Activated CD4-positive, alpha-beta T cell treated with anti-CD3 and anti-CD28 coated beads for 4 hours (primary cell): ENCODE data around the gene RBMS3.
"Not testable (repeated sequence)": the region's sequence is repeated elsewhere in the genome, so short reads cannot be mapped to it uniquely, and the experiment has no call there.

Source experiments
- DNase-seq, 2 donors: peaks; one replicate each; pipeline ENCODE4 v3.0.0-alpha.2; 2020

Gene RBMS3

DNA sequence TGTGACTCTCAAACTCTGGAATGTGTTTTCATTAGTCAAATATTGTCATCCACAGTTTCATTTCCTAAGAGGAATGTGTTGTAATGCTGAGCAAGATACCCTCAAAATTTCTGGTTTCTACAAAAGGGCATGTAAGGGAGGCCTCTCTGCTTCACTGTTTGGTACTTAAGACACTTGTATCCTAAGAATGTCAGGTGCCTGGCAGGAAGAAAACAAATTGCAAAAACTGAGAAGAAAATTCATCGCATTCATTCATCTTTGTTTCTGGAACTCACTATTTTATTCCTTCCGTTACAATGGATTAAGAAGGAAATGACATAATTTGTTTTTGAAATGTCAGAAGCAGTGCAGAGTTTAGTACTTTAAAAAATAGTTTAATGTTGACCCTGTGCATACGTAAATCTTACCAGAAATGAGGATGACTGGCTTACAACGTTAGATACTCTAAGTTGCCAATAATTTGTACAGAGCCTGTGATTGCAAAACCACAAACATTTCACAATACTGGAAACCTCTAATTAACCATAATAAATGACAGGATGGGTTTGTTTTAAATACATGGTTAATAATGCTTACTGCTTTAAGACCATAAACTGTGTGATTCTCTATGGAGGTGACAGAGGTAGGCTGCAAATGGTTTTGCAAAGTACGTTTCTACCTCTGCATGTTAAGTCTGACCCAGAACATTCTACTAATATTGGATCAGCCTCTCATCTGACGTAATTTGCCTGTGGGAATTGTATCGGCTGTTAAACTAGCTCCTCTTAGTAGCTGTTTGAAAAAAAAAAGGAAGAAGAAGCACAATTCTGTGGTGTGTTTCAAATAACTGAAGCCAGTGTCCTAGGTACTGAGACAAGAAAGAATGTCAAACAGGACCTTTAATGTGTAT is 477.8 kb downstream of the RBMS3 start:
- no peak for DNase-seq

DNA sequence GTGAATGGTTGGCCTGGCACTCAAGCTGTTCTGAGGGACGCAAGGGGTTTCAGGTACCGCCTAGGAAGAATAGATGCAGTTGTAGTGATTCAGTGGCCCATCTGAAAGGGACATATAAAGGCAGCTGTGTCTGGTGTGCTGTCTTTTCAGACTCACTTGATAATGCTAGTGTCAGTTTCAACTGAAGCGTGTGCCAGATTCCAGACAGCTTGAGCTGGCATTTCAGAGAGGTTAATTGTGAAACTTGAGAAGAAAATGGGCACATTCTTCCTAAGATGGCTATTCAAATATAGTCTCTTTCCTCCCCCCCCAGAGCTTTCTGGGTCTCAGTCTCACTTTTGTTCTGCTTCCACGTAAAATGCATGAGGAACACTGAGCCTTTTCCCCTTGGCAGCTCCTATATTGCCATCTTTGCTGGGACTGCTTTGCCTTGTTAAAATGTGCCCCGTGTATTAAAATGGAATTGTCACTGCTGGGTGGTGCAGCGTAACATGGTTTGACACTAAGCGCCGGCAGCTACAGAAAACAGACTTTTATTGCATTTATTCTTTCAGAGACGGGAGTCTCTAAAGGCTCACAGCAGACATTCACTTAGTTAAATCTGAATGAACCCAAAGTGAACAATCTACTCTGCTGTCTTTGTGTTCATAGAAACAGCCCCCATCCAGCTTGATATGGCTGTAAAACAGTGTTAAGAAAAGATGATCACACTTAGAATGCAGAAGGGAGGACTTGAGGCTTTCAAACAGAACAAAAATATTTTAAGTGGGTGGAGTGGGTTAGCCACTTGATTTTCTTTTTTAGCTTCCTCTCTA is 478.7 kb downstream of the RBMS3 start:
- no peak for DNase-seq

DNA sequence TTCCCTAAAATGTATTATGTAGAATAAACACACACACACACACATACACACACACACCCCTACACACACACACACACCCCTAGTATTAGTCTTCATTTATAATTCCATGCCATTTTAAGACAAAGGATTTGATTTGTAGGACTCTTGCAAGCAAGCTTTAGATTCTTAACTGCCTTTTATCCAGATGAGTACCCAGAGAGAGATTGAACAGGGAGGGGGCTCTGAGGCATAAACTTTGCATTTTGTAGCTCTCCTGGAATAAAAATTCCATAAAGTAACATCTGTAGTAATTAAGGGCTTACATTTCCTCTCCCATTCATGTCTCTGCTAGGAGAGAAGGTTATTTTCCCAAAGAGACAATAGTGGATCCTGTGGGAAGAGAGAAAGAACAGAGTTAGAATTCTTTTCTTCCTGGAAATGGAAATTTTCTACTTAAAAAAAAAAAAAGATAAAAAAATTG is 479.4 kb downstream of the RBMS3 start:
- no peak for DNase-seq

DNA sequence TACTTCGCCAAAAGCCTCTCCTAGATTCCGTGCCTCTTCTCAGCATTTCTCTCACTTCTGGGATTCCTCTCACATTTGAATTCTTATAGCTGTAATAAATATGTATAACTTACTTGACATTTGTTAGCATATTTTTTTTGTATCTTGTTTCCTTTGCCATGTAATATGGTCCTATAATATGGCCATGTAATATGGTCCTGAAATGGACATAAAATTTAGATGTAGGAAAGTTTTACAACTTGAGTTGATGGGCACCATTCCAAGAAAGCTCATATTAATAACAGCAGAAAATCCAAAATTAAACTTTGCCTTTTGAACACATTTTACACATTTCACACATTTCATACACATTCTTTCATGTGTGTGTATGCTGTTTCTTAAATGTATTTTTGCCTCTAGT is 480.6 kb downstream of the RBMS3 start:
- DNase-seq: no peak

DNA sequence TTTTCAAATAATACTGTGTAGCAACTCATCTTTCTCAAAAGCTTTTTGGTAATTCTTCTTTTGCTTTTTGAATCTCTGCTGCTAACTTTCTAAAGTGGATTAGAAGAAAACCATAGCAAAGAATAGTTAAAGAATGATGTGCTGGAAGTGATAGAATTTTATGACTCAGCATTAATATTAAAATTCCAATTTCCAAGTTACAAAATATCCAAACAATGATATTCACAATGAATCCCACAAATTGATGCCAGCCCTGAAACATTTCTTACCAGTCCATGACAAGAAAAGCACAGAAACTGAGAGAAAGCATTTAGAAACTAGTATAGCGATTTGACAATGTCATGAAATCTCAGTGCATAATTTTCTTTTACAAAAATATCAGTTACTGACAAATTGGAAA is 482.2 kb downstream of the RBMS3 start:
- no peak for DNase-seq

DNA sequence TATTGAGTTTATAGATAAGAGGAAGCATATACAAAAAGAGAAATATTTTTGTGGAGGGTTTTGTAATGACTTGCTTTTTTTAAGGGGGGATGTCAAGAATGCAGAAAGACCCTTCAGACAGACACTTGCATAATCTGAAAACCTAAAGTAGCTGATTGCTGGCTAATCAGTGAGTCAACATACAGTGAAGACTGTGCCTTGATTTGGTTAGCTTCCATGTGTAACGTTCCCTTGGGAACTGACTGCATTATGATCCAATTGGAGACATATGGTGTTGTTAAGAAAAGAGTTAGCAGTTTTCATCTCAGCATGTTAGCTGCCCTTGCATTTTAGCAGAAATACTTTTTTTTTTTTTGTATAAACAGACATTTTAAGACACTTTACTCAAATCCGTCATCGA is 483.2 kb downstream of the RBMS3 start:
- DNase-seq: no peak

DNA sequence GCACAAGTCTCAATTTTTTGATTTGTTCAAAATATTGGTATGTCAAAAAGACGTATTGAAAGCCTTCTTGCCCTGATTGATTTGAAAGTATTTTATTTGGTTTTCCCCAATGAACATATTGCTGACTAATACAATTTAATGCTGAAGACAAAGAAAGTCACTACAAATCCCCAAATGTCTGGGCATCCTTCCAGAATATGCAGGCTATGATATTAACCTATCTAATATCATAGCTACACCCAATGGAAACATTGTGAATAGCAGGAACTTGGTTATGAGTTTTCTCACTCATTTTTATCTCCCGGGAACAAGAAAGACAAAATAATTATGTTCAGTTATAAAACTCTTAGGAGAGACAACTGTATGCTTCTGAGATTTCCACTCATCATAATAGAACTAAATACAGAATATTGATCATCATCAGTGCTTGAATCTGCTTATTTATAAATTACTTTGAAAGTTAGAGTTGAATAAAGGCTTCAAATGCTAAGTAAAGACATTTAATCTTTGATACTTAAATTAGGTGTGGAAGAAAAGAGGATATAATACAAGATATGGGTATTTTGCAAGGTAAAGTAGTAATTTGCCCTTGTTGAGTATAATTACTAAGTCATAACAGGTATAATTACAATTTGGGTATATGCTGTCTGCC is 483.9 kb downstream of the RBMS3 start:
- no peak for DNase-seq

DNA sequence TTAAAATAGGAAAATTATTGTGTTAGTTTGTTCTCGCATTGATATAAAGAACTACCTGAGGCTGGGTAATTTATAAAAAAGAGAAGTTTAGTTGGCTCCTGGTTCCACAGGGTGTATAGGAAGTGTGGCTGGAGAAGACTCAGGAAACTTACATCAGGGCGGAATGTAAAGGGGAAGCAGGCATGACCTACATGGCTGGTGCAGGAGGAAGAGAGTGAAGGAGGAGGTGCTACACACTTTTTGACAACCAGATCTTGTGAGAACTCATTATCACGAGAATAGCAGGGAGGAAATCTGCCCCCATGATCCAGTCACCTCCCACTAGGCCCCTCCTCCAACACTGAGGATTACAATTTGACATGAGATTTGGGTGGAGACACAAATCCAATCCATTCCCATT is 490.7 kb downstream of the RBMS3 start:
- DNase-seq: no peak

DNA sequence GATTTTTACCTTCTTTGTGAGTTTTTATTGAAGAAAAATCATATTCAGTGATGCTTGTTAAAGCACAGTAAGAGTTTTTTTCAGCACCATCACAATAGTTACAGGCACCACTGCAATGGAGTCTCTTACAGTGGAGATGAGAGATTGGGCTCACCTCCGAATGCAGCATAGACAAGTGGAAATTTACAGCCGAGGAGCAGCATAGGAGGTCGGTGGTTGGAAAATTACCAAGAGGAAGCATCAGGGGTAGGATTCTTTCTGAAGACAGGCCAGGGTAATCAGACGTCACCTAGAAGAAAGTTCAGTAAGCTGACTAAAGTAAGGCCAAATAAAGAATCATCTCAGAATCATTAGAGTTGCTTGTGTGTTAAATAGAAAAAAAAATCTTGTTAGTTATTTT is 491.6 kb downstream of the RBMS3 start:
- no peak for DNase-seq

DNA sequence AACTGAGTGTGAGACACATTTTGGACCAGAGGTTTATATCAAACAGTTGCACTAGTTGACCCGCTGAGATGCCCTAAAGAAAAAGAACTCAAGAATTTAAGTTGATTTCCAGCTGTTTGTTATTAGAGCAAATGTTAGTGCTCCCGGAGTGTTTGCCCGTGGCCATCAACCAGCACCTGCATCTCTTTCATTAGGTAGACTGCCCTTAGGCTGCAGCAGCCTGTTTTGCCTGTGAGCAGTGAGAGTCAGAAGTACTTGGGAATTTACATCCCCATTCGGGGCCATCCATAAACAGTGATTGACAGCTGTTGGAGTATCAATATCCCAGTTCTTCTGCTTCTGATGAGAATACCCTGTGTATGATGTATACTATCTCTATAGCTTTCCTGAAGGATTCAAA is 492.6 kb downstream of the RBMS3 start:
- DNase-seq: no peak

DNA sequence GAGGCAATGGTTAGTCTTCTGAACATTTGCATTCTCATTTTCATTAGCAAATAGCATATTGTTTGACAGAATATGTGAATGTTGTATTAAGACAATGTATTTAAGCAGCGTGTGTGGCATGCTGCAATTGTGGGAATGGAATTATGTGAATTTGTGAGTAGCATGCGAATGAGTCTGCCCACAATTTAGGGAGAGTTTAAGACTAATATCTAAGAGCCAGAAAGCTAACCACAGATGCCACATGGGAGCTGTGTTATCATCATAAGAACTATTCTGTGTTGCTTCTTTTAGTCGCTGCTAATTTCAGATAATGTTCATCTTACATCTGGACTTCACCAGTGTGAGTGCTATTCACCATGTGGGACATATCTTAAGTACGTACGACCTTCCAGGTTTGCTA is 494.5 kb downstream of the RBMS3 start:
- no peak for DNase-seq

DNA sequence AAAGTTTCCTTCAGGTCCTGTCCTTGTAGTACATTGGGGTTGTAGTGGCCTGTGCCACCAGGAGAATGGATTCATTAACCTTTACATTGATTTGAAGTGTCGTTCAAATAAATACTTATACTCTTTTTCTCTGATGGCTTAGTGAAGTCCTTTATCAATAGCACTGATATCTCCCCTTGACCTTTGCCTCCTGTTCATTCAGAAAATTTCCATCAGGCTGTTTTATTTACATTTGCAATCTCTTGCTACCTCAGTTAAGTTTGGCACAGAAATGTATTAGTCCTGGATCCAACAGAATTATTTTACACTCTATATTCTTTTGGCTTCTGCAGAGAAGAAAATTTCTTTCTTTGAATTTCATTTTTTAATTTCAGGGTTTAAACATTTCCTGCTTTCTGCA is 497.0 kb downstream of the RBMS3 start:
- no peak for DNase-seq

DNA sequence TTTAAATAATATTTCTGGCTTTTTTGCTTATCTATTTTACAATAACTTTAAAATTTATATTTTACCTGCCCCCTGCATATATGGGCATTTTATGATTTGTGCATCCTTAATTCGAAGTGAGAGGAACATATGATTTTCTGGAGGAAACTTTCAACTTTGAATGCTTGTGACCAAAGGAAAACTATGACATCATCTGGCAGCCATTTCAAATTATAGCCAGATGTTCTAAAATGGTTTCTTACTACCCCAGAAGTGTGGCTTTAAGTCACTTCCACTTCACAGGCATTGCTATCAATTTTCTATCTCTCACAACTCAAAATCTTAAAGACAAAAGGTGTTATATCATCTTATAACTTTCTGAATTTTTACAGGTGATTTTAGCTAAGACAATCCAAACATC is 508.8 kb downstream of the RBMS3 start:
- no peak for DNase-seq

DNA sequence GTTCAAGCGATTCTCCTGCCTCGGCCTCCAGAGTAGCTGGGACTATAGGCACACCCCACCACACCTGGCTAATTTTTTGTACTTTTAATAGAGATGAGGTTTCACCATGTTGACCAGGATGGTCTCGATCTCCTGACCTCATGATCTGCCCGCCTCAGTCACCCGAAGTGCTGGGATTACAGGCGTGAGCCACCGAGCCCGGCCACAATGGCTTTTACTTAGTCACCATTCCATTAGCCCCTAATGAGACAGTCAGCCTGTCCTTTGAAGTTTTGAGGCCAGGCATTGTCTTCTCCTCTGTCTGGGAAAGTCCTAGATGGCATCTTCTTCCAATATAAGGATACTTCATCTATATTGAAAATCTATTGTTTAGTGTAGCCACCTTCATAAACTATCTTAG is 515.9 kb downstream of the RBMS3 start:
- DNase-seq: no peak

DNA sequence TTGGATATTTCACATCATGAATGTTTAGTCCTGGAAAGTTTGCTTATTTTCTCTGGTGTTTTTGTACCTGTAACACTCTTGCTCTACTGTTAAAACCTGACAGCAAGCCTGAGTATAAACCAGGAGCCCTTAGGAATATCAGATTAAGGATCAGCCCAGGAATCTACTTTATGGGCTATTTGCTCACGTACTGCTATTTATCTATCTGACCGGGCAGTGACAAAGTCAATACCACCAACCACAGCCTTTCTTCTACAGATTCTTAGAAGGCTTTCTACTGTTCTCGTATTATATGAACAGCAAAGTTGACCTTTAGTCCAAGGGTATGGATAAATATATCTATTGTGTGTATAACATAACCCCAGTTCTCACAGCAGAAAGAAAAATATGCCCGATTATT is 521.2 kb downstream of the RBMS3 start:
- DNase-seq: no peak

DNA sequence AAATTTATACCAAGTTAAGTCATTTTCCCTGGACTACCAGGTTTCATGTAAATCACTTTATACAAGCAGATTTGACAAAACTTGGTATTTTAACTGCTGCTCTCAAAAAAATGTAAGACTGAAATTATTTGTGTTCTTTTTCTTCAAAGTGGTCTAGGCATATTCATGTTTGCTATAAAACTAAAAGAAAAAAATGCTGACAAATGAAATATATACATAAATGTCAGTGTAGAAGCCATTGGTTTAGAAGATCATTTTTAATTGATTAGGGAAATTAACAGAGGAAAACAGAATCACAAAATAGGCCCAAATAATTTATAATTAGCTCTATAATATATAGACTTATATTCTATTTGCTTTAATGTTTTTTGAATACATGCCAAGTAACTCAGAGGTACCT is 523.2 kb downstream of the RBMS3 start:
- no peak for DNase-seq

DNA sequence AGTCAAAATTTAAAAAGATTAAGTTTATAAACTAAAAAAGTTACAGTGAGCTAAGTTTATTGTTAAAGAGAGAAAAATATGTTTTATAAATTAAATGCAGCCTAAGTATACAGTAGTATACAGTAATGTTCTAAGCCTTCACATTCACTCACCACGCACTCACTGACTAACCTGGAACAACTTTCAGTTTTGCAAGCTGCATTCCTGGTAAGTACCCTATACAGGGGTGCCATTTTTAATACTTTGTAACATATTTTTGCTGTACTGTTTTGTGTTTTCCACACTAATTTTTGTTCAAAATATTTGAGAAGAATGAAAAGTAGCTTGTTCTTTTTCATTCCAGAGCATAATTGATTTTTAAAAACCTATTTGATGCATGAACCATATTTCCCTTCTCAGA is 524.9 kb downstream of the RBMS3 start:
- no peak for DNase-seq

DNA sequence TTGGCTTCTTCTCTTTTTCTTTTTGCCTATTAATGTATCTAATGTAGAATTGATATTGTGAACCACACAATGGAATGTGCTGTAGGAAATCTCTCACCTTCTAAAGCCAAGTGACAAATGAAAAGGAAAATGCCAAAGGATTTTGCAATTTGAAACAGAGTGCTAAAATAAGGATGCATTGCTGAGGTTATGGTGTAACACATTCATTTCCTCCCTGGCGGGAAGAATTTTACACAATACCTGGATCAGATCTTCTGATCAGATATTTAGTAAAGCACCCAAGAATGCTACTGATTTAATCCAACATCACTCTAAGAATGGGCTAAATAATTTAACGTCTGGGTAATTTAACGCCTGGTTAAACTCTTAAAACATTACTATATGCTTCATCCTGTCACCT is 527.5 kb downstream of the RBMS3 start:
- DNase-seq: not testable (repeated sequence)

DNA sequence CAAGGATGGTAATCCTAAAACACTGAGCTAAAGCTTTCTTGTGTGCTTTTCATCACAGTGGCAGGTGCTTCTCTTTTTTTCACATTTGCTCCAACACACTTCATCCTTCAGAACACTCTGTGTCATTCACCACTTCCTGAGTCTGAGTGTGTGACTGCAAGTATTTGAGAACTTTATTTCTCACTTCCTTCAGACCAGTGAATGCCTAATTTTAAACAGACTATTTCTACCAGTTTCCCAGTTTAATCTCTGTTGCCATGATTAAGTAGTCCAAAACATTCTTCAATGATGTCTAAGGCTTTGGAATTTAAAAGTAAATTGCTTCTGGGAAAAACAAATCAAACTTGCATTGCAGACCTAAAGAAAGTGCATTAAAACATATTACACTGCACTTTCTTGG is 541.2 kb downstream of the RBMS3 start:
- no peak for DNase-seq

DNA sequence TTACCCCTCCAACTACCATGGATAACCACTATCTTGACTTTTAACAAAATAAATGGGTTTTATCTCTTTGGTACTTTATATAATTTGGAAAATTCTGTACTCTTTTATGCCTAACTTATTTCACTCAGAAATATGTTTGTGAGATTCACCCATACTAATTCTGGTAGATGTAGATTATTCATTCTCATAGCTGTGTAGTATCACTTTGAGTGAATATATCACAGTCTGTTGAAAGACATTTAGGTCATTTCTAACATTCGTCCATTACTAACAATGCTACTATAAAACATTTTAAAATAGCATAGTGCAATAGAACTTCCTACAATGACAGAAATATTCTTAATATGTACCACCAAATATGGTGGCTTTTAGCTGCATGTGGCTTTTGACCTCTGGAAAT is 542.4 kb downstream of the RBMS3 start:
- DNase-seq: no peak

DNA sequence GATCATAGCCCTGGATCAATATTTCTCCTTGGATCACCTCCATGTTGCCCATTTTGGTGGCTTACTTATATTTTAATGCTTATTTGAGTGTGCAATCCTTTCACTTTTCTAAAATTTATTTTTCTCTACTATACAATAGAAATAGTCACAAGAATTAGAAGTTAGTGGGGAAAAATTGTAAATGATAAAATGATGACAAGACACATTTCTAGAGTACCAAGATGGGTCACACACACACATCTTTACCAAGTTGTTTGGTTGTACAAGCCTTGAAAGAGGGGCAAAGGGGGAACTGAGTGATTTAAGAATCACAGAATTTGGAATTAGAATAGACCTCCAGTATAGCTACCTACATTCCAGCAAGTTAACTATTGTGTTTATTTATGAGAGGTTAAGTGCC is 545.8 kb downstream of the RBMS3 start:
- no peak for DNase-seq

DNA sequence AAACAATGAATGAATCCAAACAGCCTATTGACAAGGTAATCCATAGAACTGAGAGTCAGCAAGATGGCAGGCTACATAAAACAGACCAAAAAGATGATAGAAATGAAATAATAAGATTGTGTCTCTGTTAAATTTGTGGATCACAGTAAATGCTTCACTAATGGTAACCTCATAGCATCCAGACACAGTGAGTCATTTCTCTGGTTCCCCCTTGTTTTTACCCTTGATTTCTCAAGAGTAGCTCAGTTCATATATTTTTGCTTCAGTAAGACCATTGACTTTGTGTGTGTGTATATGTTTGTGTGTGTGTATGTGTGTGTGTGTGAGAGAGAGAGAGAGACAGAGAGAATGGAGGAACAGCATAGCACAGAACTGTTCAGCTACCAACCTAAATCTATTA is 546.9 kb downstream of the RBMS3 start:
- DNase-seq: no peak

DNA sequence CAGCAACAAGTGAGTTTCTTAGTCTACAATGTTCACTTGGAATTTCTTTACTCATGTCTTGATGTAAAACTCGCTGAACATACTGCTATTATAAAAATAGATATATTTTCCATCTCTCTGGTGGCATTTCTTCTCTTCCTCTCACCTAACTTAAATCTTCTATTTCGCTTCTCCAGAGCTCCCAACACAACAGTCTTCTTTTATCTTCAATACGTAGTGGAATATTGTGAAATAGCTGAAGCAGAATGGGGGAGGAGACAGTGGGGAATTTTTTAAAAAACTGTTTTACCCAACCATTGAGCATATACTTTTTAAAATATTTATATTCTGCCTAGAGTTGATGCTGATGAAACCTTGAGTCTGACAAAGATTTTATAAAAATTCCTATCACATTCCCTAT is 548.5 kb downstream of the RBMS3 start:
- DNase-seq: no peak

DNA sequence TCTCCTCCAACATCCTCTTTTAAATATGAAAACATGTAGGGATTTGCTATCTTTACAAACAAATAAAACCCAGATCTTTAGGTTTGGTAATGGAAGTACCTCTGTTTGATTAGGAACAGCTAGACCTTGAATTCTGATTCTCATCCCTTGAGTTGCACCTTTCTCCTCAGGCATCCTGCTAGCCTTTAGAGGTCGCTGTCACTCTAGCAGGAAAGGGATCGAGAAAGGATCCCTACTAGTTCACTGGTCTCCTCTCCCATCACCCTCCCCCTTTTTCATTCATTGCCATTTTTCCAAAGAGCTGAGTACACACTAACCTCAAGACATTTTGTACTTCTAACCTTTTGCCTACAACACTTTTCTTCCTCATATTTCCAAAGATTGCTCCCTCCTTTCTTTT is 569.8 kb downstream of the RBMS3 start:
- DNase-seq: no peak
